Psoas muscle (tissue), 8 donors: ENCODE data around the gene DHRS13. TPM values are rescaled to one million over a fixed set of nuclear protein-coding genes. Genes with fewer than 3 reads are reported as not detected.

Source experiments
- ATAC-seq, 4 donors: fragments of 200-7000 bp; cut with Tn5 transposase; one replicate each; pipeline ENCODE4 v1.9.1; 2020; ENCODE audit warnings: moderate library complexity in 3 of 4, mild to moderate bottlenecking in 2 of 4
- DNase-seq, 2 donors: peaks; one replicate each; pipeline ENCODE4 v3.0.0-alpha.2; 2020
- H3K27ac ChIP-seq: fragments of 200-600 bp; one replicate; pipeline ENCODE4 v1.8.0; 2022
- H3K27me3 ChIP-seq, 3 donors: fragments of 200-600 bp in 1 of 3; one replicate each; pipeline versions ENCODE4 v1.6.1 to v1.8.0; 2013 to 2022; ENCODE audit warnings: low read length in 2 of 3, mild to moderate bottlenecking in 2 of 3, moderate library complexity in 1 of 3; ENCODE audit not compliant: insufficient read depth in 3 of 3
- H3K36me3 ChIP-seq, 2 donors: fragments of 200-600 bp in 1 of 2; one replicate each; pipeline versions ENCODE4 v1.6.1 to v1.8.0; 2013 to 2022; ENCODE audit warnings: low read depth in 1 of 2, mild to moderate bottlenecking in 1 of 2, moderate library complexity in 1 of 2; ENCODE audit not compliant: insufficient read depth in 1 of 2
- H3K4me1 ChIP-seq: fragments of 200-600 bp; one replicate; pipeline ENCODE4 v1.8.0; 2022
- H3K4me3 ChIP-seq: fragments of 200-600 bp; one replicate; pipeline ENCODE4 v1.8.0; 2022; ENCODE audit warnings: mild to moderate bottlenecking
- H3K9me3 ChIP-seq: fragments of 200-600 bp; one replicate; pipeline ENCODE4 v1.8.0; 2022
- WGBS, 3 donors: extraction: QIAGEN DNeasy Blood & Tissue Kit; methylation state at CpG; one replicate each; pipeline versions ENCODE4 v1.1.6 to v1.1.7; 2013; 5-methylcytosine and 5-hydroxymethylcytosine counted together
- intact Hi-C, 2 donors: fragments of 100-400 bp; cut with DNase I; formaldehyde crosslinking; loops; one replicate each; pipeline versions ENCODE4 v1.11.0 to v1.14.2; 2022
- long read RNA-seq, 2 donors: library from polyadenylated mRNA; unstranded; transcript quantifications; one replicate each; pipeline ENCODE4 v2.0.0, GENCODE V29; 2021
- polyA plus RNA-seq, 3 donors: library from polyadenylated mRNA; stranded (reverse); fragments of 200-250 nt; gene quantifications; one replicate each; pipeline ENCODE4 v1.2.3, GENCODE V29; 2013
- total RNA-seq, 4 donors: library from RNA; stranded (reverse); fragmentation: NEBNext Ultra II Directional in 2 of 4; extraction: Animal tissue kit (Norgen Biotek cat#: 25700) in 2 of 4; gene quantifications; one replicate each; pipeline versions ENCODE4 v1.2.1 to v1.2.4, GENCODE V29; 2021 to 2023
- TF ChIP-seq, protein P1 (sequence below): fragments of 200-600 bp; IDR thresholded peaks from one replicate; pipeline ENCODE4 v1.8.0; 2022; ENCODE audit warnings: antibody characterized with exemption
- donor health status: healthy with polysubstance abuse.
- donor health status: DM: no; HTN: no; CAD: no; lungs with moderate emphysema.
- donor health status: Bipolar disorder and iron deficiency.
- donor health status: healthy.
- donor health status: DM: yes; HTN: yes; CAD: no.
- donor health status: DM: no; HTN: no; CAD: no.
- donor health status: DM: no; HTN: no; CAD: no.
- donor health status: DM: yes; HTN: yes; CAD: no.

DHRS13 gene, protein sequence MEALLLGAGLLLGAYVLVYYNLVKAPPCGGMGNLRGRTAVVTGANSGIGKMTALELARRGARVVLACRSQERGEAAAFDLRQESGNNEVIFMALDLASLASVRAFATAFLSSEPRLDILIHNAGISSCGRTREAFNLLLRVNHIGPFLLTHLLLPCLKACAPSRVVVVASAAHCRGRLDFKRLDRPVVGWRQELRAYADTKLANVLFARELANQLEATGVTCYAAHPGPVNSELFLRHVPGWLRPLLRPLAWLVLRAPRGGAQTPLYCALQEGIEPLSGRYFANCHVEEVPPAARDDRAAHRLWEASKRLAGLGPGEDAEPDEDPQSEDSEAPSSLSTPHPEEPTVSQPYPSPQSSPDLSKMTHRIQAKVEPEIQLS
- total RNA-seq: 1 to 10 TPM in 2 of 4 donors, under 1 TPM in 2; 0.48 to 2.1 (median 1.1) TPM
- 1 to 10 TPM; 1.1 to 2.7 (median 1.2) TPM for polyA plus RNA-seq
- long read RNA-seq, donor 1, partial matches to known transcripts: 1 of 4 reads
- long read RNA-seq, donor 1, other reads (novel, unspliced or antisense): 0 of 4 reads
- long read RNA-seq, donor 2, partial matches to known transcripts: 1 of 7 reads
- long read RNA-seq, donor 2, other reads (novel, unspliced or antisense): 1 of 7 reads

DNA sequence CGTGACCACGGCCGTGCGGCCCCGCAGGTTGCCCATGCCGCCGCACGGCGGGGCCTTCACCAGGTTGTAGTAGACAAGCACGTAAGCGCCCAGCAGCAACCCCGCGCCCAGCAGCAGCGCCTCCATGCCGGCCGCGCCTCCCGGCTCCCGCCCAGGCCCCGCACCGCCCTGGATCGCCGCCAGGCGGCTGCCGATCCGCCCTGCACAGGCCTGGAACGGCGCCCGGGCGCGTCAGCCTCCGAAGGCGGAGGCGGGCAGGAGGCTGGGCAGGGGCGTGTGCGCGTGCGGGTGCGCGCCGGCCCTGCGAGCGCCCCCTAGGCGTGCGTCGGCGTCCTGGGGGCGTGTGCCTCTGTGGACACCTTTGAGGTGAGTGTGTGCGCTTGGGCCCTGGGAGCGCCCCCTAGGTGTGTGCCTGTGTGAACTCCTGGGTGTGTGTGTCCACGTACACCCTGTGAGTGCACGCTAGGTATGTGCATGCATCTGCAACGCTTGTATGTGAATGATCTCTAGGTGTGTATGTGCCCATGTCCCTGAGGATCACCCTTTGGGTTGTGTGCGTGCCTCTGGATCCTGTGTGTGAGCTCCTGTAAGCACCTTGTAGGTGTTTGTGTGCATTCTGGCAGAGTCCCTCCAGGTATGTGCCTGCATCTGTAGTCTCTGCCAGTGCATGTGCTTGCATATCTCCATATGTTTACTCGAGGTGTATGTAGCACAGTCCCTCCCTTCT lies at the start of gene DHRS13:
DHRS13 (minus strand) TSS at position 261 of the 727 bp plus-strand sequence; CDS start at position 126, 135 bp downstream.
- H3K4me1 ChIP-seq: peaks cover 18% of the 10 kb centered on the region
- intact Hi-C loops: loop anchor here in 1 of 2 donors (5.0 kb wide), 1 partner anchor 176 kb away; the partner anchor contains the start of genes NEK8 and TLCD1
- peak; percentile 89 to 94 for DNase-seq
- no peaks in the 10 kb centered on the region for H3K9me3 ChIP-seq
- 1% methylated on average over 33 to 55 of the region's 55 CpGs for WGBS, 3 donors
- H3K27ac ChIP-seq: peak within 1 kb of the TSS; percentile 72
- peak; percentile 89 to 93 (median 91) for ATAC-seq
- TF ChIP-seq, protein P1, sequence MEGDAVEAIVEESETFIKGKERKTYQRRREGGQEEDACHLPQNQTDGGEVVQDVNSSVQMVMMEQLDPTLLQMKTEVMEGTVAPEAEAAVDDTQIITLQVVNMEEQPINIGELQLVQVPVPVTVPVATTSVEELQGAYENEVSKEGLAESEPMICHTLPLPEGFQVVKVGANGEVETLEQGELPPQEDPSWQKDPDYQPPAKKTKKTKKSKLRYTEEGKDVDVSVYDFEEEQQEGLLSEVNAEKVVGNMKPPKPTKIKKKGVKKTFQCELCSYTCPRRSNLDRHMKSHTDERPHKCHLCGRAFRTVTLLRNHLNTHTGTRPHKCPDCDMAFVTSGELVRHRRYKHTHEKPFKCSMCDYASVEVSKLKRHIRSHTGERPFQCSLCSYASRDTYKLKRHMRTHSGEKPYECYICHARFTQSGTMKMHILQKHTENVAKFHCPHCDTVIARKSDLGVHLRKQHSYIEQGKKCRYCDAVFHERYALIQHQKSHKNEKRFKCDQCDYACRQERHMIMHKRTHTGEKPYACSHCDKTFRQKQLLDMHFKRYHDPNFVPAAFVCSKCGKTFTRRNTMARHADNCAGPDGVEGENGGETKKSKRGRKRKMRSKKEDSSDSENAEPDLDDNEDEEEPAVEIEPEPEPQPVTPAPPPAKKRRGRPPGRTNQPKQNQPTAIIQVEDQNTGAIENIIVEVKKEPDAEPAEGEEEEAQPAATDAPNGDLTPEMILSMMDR: peak; percentile 77
- peaks cover under 1 to 26% of the 10 kb centered on the region in 2 donors for H3K36me3 ChIP-seq
- no peaks in the 10 kb centered on the region for H3K27me3 ChIP-seq
- peak within 1 kb of the TSS; percentile 78 for H3K4me3 ChIP-seq

DNA sequence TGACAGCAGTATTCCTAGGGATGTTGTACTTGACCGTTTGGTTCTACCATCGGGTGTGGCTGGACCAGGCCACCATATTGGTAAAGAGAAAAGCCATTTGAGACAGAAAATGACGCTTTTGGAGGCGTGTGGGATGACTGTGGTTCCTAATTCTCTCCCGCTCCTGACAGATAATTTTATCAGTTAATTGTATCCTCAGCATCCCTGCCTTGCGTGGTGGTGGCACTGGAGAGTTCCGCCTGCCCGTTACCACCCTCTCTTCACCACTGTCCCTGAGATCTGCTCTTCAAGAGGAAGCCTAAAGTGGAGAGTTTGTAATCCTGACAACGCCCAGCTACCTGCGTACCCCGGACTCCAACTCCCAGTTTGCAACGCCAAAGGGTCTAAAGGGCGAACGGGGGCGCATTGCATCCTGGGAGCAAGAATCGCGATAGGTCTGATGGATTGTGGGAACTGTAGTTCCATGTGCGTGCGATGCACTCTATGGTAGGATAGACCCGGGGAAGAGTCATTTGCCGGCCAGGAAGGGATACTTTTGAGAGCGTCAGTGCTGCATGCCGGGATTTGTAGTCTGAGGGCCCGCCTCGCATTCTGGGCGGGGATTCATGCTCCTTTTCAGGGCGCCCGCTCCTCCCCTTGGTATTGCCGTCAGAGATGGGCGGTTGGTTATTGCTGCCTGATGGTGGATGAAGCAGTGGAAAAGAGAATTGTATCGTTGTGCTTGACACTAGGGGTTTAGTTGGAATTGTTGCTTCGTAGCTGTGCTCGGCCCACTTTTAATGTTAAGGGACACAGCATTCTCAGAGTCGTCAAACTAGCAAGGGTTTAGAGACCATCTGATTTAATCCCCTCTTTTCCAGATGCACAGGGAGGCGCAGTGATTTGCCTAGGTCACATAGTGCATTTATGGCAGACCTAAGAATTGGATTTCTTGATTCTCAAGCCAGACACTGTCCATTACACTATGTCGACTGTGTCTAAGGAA lies 49.4 kb upstream of the DHRS13 start:
- TF ChIP-seq, protein P1: no peak
- DNase-seq (peak; percentile 96 to 97), ATAC-seq (peak; percentile 78 to 83 (median 80))
- Histone ChIP-seq H3K4me1 (peaks cover 20% of the 10 kb centered on the region), H3K27ac (peak overlapping the region; percentile 98), H3K27me3 (no peaks in the 10 kb centered on the region), H3K36me3 (no peaks in the 10 kb centered on the region), H3K4me3 (peak overlapping the region; percentile 72), H3K9me3 (no peaks in the 10 kb centered on the region)
- 4 to 5% (median 5%) methylated on average over 36 of the region's 36 CpGs for WGBS, 3 donors
- intact Hi-C loops: loop anchor here in 1 of 2 donors (5.0 kb wide), 1 partner anchor 615 kb away; the partner anchor contains the start of genes IFT20 and TNFAIP1

DNA sequence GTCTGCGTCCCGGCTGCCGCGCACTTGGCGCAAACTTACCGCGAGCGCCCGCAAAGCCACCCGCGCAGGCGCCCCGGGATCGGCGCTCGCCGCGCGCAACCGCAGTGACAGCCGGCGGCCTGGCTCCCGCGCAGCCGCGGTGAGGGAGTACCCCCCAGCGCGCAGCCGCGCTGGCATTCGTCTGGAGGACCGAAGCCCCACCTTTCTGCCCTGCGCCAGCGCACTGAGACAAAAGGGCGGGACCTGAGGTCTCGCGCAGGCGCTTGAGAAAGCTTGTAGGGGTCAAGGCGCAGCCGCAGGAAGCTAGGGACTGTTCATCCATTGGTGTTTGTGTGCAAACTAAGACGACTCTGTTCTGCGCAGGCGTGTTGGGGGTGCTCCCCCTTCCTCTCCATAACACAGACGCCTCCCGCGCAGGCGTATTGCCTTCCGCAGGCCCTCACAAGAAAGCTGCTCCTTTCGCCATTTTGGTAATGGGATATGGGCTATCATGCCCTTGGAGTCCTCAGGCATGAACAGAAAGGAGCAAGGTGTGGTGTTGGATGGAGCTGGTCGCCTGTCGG lies 48.6 kb upstream of the DHRS13 start, which contains the start of gene PHF12:
PHF12 (minus strand) TSS at position 91 of the 563 bp plus-strand sequence. CDS start 558 bp downstream, outside the sequence.
- Histone ChIP-seq H3K27ac (peak within 1 kb of the TSS; percentile 98), H3K9me3 (no peaks in the 10 kb centered on the region), H3K36me3 (no peaks in the 10 kb centered on the region), H3K4me3 (peak within 1 kb of the TSS; percentile 87), H3K27me3 (no peaks in the 10 kb centered on the region), H3K4me1 (peaks cover 28% of the 10 kb centered on the region)
- 0% methylated on average over 29 to 51 of the region's 51 CpGs for WGBS, 3 donors
- DNase-seq: peak; percentile 100
- TF ChIP-seq, protein P1: no peak
- ATAC-seq: peak; percentile 81 to 85 (median 83)
- intact Hi-C loops: loop anchor here in 1 of 2 donors (5.0 kb wide), 1 partner anchor 614 kb away; the partner anchor contains the start of genes IFT20 and TNFAIP1
